Spleen (tissue), 7 donors: ENCODE results near the gene DDIT4.

Experiments used
- CTCF ChIP-seq, 11 experiments: fragments of 200-600 bp in 7 of 11; fragments of 450-650 bp in 4 of 11; sonication (generic) in 4 of 11; IDR thresholded peaks in 8 of 11; conservative IDR thresholded peaks in 3 of 11; 1 replicate in 7 of 11; 2 replicates in 4 of 11; pipeline versions ENCODE4 v1.4.0 to v1.8.0; 2016 to 2021; ENCODE audit warnings: antibody characterized with exemption in 11 of 11, inconsistent platforms in 4 of 11, mild to moderate bottlenecking in 1 of 11
- POLR2A ChIP-seq, 3 donors: fragments of 450-650 bp; IDR thresholded peaks; one replicate each; pipeline ENCODE4 v1.5.1; 2017; ENCODE audit warnings: antibody characterized with exemption in 3 of 3, mild to moderate bottlenecking in 1 of 3
- donor health status: DM: no; HTN: no; CAD: no; lungs with moderate emphysema.
- donor health status: DM: no; HTN: no; CAD: no.
- donor health status: DM: no; HTN: no; CAD: no.

- TF ChIP-seq CTCF (IDR thresholded peaks at IDR 0.05 in 8 of 11, conservative IDR thresholded peaks at IDR 0.05 in 3 of 11) (no peak), POLR2A (IDR thresholded peaks at IDR 0.05) (no peak)
Measured at GRCh38 chr10:72227826-72228225, 45.9 kb upstream of the DDIT4 start.
